22Rv1 (cell line): Measurements from ENCODE around the gene ZNF821.

Experiments used
- CTCF ChIP-seq: fragments of 450-650 bp; IDR thresholded peaks from 2 replicates; pipeline ENCODE4 v1.5.1; 2017; ENCODE audit warnings: mild to moderate bottlenecking
- ZFX ChIP-seq: fragments of 450-650 bp; IDR thresholded peaks from 2 replicates; pipeline ENCODE4 v1.6.1; 2017; ENCODE audit warnings: antibody characterized with exemption, borderline replicate concordance

- no peak for TF ChIP-seq CTCF
- TF ChIP-seq ZFX = no peak
Measured at GRCh38 chr16:71883168-71883848, 674 bp downstream of the ZNF821 start.
